Measurements from ENCODE around the gene PIGP.
"Not testable (repeated sequence)": the region's sequence is repeated elsewhere in the genome, so short reads cannot be mapped to it uniquely, and the experiment has no call there.

PIGP gene

DNA sequence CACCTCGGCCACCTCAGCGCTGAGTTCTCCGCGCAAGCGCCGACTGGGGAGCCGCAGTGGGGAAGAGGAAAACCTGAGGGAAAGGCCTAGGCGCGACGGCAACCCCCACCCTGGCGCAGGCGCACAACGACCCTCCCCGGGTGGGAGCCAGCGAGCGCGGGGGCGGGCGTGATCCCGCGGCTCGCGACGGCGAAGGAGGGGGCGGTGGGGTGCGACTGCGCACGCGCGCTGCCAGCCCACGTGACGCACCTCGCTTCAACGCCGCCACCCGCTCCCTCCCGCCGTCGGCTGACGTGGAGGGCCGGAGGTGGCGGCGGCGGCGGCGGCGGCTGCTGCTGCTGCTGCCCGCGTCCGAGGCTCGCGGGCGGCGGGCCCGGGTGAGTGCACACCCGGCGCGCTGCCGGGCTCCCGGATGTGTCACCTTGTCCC lies at the start of gene PIGP, which contains the start of gene TTC3:
PIGP (minus strand) TSS at position 84 of the 429 bp plus-strand sequence. CDS start 556 bp downstream, outside the sequence.
TTC3 (plus strand) TSS at position 267 of the 429 bp plus-strand sequence. CDS start 14,004 bp downstream, outside the sequence.
- WGBS (ENCODE audit: insufficient coverage, insufficient read length): no CpG with 5 or more reads among the region's 61 CpGs
- no peak for DNase-seq (ENCODE audit: low read depth, low spot score)
- Histone ChIP-seq H3K27me3 (ENCODE audit: control insufficient read depth, insufficient read depth, low read length) (peaks cover 11% of the 10 kb centered on the region), H3K4me1 (ENCODE audit: control insufficient read depth, insufficient read depth, low read length) (no peaks in the 10 kb centered on the region), H3K4me3 (ENCODE audit: low read length) (peak within 1 kb of the TSS; percentile 73), H3K36me3 (ENCODE audit: control insufficient read depth, insufficient read depth, low read length) (no peaks in the 10 kb centered on the region), H3K9me3 (ENCODE audit: control insufficient read depth, insufficient read depth, low read length) (no peaks in the 10 kb centered on the region), H3K27ac (ENCODE audit: low read length) (no peak within 1 kb of the TSS)

DNA sequence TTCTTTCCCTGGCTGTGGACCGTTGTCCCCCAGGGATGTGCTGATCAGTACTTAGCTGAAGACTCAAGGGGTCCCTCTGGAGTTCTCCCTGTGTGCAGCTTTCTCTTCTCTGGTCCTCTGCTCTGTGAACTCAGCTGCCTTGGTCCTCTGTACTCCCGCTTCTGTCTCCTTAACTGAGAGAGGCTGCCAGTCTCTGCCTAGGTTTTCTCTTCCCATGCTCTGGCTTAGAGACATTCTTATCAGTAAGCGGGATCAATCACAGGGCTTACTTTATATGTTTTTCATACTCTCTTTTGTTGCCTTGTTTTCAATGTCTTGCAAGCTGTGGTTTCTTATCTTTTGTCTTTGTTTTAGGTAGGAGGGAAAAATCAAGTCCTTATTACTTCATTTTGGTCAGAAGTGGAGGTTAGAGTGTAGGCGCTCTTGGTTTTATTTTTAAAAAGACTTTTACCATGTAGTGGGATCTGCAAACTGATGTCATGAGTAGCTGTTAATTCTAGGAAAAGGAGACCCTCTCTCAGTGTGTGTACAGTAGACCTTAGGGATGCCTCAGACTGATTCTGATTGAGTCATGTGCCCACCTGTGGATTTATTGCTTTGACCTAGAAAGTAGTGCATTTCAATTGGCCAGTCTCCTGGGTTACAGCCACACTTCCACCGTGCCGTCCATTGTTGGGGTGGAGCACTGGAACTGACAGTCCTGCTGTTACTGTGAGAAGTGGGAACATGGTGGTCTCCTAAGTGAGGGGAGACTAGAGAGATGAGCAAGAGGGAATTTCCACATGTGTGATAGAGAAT lies 46.7 kb upstream of the PIGP start:
- peak; percentile 33 for DNase-seq (ENCODE audit: low read depth, low spot score)
- Histone ChIP-seq H3K9me3 (ENCODE audit: control insufficient read depth, insufficient read depth, low read length) (no peaks in the 10 kb centered on the region), H3K4me1 (ENCODE audit: control insufficient read depth, insufficient read depth, low read length) (no peaks in the 10 kb centered on the region), H3K36me3 (ENCODE audit: control insufficient read depth, insufficient read depth, low read length) (no peaks in the 10 kb centered on the region), H3K4me3 (ENCODE audit: low read length) (no peak overlapping the region), H3K27me3 (ENCODE audit: control insufficient read depth, insufficient read depth, low read length) (no peaks in the 10 kb centered on the region), H3K27ac (ENCODE audit: low read length) (no peak overlapping the region)
- no CpG with 5 or more reads among the region's 6 CpGs for WGBS (ENCODE audit: insufficient coverage, insufficient read length)

DNA sequence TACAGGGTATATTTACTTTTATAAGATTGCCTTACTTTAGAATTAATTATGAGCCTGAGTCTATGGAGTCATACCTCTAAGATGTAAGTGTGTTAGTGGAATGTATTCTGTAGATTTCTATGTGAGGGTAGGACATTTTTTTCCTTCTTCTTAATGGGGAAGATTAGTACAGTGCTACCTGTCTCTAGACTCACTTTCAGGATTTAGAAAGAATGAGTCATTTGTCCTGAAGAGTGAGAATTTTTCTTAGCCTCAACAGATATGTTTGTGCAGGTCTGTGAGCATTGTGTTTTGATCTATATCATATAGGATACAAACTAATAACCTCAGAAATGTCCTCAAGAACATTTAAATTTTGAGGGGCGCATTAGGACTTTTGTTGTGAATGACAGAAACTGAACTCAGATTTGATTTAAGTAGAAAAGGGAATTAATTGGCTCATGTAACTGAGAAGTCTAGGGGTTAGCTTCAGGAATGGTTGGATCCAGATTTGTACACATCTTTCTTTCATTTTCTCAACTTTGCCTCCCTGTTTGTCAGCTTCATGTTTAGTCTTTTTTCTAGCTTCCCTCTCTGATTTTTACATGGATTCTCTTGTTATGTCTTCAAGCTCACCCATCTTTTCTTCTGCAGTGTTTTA lies 45.4 kb upstream of the PIGP start:
- Histone ChIP-seq H3K27ac (ENCODE audit: low read length) (no peak overlapping the region), H3K4me1 (ENCODE audit: control insufficient read depth, insufficient read depth, low read length) (no peaks in the 10 kb centered on the region), H3K36me3 (ENCODE audit: control insufficient read depth, insufficient read depth, low read length) (no peaks in the 10 kb centered on the region), H3K4me3 (ENCODE audit: low read length) (no peak overlapping the region), H3K9me3 (ENCODE audit: control insufficient read depth, insufficient read depth, low read length) (no peaks in the 10 kb centered on the region), H3K27me3 (ENCODE audit: control insufficient read depth, insufficient read depth, low read length) (no peaks in the 10 kb centered on the region)
- DNase-seq (ENCODE audit: low read depth, low spot score): no peak
- WGBS (ENCODE audit: insufficient coverage, insufficient read length): no CpG with 5 or more reads among the region's 1 CpG

DNA sequence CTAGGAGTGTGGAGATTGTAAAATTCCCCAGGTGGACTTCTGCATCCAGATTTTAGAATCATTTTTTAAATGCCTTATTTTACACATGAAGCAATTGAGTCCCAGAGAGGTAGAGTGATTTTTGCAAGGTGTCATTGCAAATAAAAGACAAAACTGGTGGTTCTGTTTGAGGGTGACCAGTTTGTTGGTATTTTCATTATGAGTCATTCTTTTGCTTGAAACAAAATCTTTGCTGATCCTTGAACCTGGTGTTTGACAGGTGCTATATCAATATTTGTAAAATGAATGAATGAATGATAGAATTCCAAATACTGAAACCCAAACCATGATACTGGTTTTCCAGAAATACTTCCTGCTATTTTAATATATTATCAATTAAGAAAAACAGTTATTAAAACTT lies 44.3 kb upstream of the PIGP start:
- no peaks in the 10 kb centered on the region for H3K9me3 ChIP-seq (ENCODE audit: control insufficient read depth, insufficient read depth, low read length)
- no peak overlapping the region for H3K27ac ChIP-seq (ENCODE audit: low read length)
- H3K36me3 ChIP-seq (ENCODE audit: control insufficient read depth, insufficient read depth, low read length): no peaks in the 10 kb centered on the region
- no peak overlapping the region for H3K4me3 ChIP-seq (ENCODE audit: low read length)
- DNase-seq (ENCODE audit: low read depth, low spot score): no peak
- H3K27me3 ChIP-seq (ENCODE audit: control insufficient read depth, insufficient read depth, low read length): no peaks in the 10 kb centered on the region
- no peaks in the 10 kb centered on the region for H3K4me1 ChIP-seq (ENCODE audit: control insufficient read depth, insufficient read depth, low read length)

DNA sequence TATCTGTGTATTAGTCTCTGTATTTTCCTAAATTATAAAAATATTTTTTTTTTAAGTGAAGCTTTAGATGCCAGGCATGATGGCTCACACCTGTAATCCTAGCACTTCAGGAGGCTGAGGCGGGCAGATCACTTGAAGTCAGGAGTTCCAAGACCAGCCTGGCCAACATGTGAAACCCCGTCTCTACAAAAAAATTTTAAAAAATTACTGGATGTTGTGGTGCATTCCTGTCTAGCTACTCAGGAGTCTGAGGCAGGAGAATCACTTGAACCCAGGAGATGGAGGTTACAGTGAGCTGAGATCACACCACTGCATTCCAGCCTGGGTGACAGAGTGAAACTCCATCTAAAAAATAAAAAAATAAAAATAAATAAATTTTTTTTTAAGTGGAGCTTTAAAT lies 43.6 kb upstream of the PIGP start:
- H3K9me3 ChIP-seq (ENCODE audit: control insufficient read depth, insufficient read depth, low read length); DNase-seq (ENCODE audit: low read depth, low spot score); H3K4me1 ChIP-seq (ENCODE audit: control insufficient read depth, insufficient read depth, low read length); H3K27me3 ChIP-seq (ENCODE audit: control insufficient read depth, insufficient read depth, low read length); H3K27ac ChIP-seq (ENCODE audit: low read length); H3K36me3 ChIP-seq (ENCODE audit: control insufficient read depth, insufficient read depth, low read length); H3K4me3 ChIP-seq (ENCODE audit: low read length): not testable (repeated sequence)
- no CpG with 5 or more reads among the region's 2 CpGs for WGBS (ENCODE audit: insufficient coverage, insufficient read length)

DNA sequence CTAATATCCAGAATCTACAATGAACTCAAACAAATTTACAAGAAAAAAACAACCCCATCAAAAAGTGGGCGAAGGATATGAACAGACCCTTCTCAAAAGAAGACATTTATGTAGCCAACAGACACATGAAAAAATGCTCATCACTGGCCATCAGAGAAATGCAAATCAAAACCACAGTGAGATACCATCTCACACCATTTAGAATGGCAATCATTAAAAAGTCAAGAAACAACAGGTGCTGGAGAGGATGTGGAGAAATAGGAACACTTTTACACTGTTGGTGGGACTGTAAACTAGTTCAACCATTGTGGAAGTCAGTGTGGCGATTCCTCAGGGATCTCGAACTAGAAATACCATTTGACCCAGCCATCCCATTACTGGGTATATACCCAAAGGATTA lies 41.4 kb upstream of the PIGP start:
- no CpG with 5 or more reads among the region's 3 CpGs for WGBS (ENCODE audit: insufficient coverage, insufficient read length)
- not testable (repeated sequence) for H3K27me3 ChIP-seq (ENCODE audit: control insufficient read depth, insufficient read depth, low read length); H3K27ac ChIP-seq (ENCODE audit: low read length); H3K4me3 ChIP-seq (ENCODE audit: low read length); H3K9me3 ChIP-seq (ENCODE audit: control insufficient read depth, insufficient read depth, low read length); H3K4me1 ChIP-seq (ENCODE audit: control insufficient read depth, insufficient read depth, low read length); DNase-seq (ENCODE audit: low read depth, low spot score); H3K36me3 ChIP-seq (ENCODE audit: control insufficient read depth, insufficient read depth, low read length)

DNA sequence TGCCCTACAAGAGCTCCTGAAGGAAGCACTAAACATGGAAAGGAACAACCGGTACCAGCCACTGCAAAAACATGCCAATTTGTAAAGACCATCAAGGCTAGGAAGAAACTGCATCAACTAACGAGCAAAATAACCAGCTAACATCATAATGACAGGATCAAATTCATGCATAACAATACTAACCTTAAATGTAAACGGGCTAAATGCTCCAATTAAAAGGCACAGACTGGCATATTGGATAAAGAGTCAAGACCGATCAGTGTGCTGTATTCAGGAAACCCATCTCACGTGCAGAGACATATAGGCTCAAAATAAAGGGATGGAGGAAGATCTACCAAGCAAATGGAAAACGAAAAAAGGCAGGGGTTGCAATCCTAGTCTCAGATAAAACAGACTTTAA lies 38.2 kb upstream of the PIGP start:
- WGBS (ENCODE audit: insufficient coverage, insufficient read length): no CpG with 5 or more reads among the region's 6 CpGs
- H3K9me3 ChIP-seq (ENCODE audit: control insufficient read depth, insufficient read depth, low read length); H3K36me3 ChIP-seq (ENCODE audit: control insufficient read depth, insufficient read depth, low read length); H3K27ac ChIP-seq (ENCODE audit: low read length); H3K4me1 ChIP-seq (ENCODE audit: control insufficient read depth, insufficient read depth, low read length); H3K27me3 ChIP-seq (ENCODE audit: control insufficient read depth, insufficient read depth, low read length); DNase-seq (ENCODE audit: low read depth, low spot score); H3K4me3 ChIP-seq (ENCODE audit: low read length): not testable (repeated sequence)

DNA sequence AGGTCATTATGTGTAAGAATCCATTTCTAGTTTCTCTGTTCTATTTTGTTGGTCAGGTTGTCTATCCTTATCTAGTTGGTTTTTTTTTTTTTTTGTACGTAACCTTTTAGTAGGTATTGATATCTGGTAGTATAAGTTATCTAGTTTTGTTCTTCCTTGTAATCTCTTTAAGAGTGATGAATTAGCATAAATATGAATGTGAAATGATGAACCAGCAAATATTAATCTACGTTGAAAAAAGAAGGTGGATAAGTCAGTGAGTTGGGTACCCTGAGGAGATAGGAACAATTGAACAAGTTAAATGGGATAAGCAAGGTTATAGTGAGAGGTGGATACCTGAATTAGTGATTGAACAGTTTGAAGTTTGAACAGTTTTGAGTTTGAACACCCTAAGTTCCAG lies 34.1 kb upstream of the PIGP start:
- WGBS (ENCODE audit: insufficient coverage, insufficient read length): no CpG with 5 or more reads among the region's 2 CpGs
- DNase-seq (ENCODE audit: low read depth, low spot score): no peak
- Histone ChIP-seq H3K4me1 (ENCODE audit: control insufficient read depth, insufficient read depth, low read length) (no peaks in the 10 kb centered on the region), H3K27ac (ENCODE audit: low read length) (no peak overlapping the region), H3K27me3 (ENCODE audit: control insufficient read depth, insufficient read depth, low read length) (no peaks in the 10 kb centered on the region), H3K36me3 (ENCODE audit: control insufficient read depth, insufficient read depth, low read length) (no peaks in the 10 kb centered on the region), H3K9me3 (ENCODE audit: control insufficient read depth, insufficient read depth, low read length) (peaks cover 2% of the 10 kb centered on the region; the same call in 1 of the 2 replicates), H3K4me3 (ENCODE audit: low read length) (no peak overlapping the region)

DNA sequence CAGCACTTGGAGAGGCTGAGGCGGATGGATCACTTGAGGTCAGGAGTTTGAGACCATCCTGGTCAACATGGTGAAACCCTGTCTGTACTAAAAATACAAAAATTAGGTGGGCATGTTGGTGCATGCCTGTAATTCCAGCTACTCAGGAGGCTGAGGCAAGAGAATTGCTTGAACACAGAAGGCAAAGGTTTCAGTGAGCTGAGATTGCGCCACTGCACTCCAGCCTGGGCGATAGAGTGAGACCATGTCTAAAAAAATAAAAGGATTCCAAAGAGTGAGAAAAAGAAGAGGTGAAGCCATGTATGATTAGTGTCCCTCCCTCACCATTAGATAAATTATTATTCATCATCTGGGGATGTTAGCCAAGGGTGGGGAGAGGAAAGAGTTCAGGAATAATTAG lies 29.9 kb upstream of the PIGP start:
- H3K9me3 ChIP-seq (ENCODE audit: control insufficient read depth, insufficient read depth, low read length); H3K4me3 ChIP-seq (ENCODE audit: low read length); H3K27ac ChIP-seq (ENCODE audit: low read length); H3K36me3 ChIP-seq (ENCODE audit: control insufficient read depth, insufficient read depth, low read length); H3K4me1 ChIP-seq (ENCODE audit: control insufficient read depth, insufficient read depth, low read length); H3K27me3 ChIP-seq (ENCODE audit: control insufficient read depth, insufficient read depth, low read length); DNase-seq (ENCODE audit: low read depth, low spot score): not testable (repeated sequence)
- no CpG with 5 or more reads among the region's 3 CpGs for WGBS (ENCODE audit: insufficient coverage, insufficient read length)

DNA sequence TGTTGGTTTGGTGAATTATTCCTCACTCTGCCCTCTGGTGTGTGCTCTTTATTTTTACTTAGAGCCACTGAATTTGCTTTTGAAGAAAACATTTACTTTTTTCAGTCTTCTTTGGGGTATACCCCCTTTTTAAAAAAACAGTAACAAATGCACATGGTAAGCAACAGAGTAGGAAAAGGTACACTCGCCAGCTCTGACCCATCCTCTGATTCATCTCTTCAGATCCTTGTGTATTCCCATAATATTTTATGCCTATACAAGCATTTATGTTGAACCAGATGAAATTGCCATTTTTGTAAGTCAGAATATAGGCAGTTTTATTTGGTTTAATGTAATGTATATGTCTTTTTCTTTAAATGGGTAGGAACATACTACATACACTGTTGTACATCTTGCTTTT lies 28.5 kb upstream of the PIGP start:
- Histone ChIP-seq H3K27me3 (ENCODE audit: control insufficient read depth, insufficient read depth, low read length) (no peaks in the 10 kb centered on the region), H3K27ac (ENCODE audit: low read length) (no peak overlapping the region), H3K9me3 (ENCODE audit: control insufficient read depth, insufficient read depth, low read length) (no peaks in the 10 kb centered on the region), H3K4me1 (ENCODE audit: control insufficient read depth, insufficient read depth, low read length) (no peaks in the 10 kb centered on the region), H3K4me3 (ENCODE audit: low read length) (no peak overlapping the region), H3K36me3 (ENCODE audit: control insufficient read depth, insufficient read depth, low read length) (no peaks in the 10 kb centered on the region; the same call in 1 of the 2 replicates)
- no CpG with 5 or more reads among the region's 1 CpG for WGBS (ENCODE audit: insufficient coverage, insufficient read length)
- no peak for DNase-seq (ENCODE audit: low read depth, low spot score)
